ENCODE results near the gene CFAP54. TPM values are rescaled to one million over a fixed set of nuclear protein-coding genes. Genes with fewer than 3 reads are reported as not detected.
"Not testable (repeated sequence)": the region's sequence is repeated elsewhere in the genome, so short reads cannot be mapped to it uniquely, and the experiment has no call there.

Gene CFAP54
- total RNA-seq, 2 experiments from 2014 or later = 0.33 to 1.4 TPM

DNA sequence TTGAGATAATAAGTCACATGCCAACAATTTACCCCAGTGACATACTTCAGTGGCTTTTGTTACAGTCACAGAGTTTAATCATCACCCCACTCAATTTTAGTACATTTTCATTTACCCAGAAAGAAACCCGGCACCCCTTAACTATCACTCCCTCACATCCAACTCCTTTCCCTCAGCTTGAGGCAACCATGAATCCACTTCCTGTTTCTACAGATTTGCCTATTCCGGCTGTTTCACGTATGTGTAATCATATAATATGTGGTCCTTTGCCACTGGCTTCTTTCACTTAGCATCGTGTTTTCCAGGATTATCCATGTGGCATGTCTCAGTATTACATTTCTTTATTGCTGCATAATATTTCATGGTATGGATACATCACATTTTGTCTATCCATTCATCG is 147.5 kb downstream of the CFAP54 start:
- DNase-seq = no peak
- ATAC-seq = no peak
- no peak overlapping the region for H3K27ac Mint-ChIP-seq
- no peaks in the 10 kb centered on the region for H3K4me1 Mint-ChIP-seq
- CTCF ChIA-PET = no interaction called here
- no peak overlapping the region for H3K4me3 Mint-ChIP-seq
- H3K9me3 Mint-ChIP-seq (ENCODE audit: low read depth) = no peaks in the 10 kb centered on the region
- no peaks in the 10 kb centered on the region for H3K36me3 Mint-ChIP-seq
- H3K27me3 Mint-ChIP-seq = no peaks in the 10 kb centered on the region

DNA sequence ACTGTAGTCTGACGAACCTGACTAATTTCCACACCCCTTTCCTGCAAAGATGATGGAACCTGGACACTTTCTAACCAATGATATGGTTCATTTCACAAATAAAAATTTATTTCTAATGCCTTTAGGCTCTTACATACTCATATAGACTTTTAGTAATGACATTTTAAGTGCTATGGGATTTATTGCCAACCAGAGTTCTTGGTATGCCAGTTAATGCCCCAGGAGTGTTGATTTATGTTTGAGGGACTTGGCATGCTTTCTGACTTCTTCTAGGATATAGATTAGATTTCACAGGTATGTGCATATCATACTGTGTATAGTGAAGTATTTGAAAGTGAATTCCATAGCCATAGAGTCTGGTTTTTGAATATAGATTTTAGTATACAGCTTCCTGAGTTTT is 159.5 kb downstream of the CFAP54 start:
- peaks cover 2% of the 10 kb centered on the region for H3K27me3 Mint-ChIP-seq
- H3K27ac Mint-ChIP-seq = no peak overlapping the region
- ATAC-seq (no peak), DNase-seq (no peak)
- H3K9me3 Mint-ChIP-seq (ENCODE audit: low read depth) = no peaks in the 10 kb centered on the region
- no peaks in the 10 kb centered on the region for H3K36me3 Mint-ChIP-seq
- no peak overlapping the region for H3K4me3 Mint-ChIP-seq
- CTCF ChIA-PET = no interaction called here
- no peaks in the 10 kb centered on the region for H3K4me1 Mint-ChIP-seq

DNA sequence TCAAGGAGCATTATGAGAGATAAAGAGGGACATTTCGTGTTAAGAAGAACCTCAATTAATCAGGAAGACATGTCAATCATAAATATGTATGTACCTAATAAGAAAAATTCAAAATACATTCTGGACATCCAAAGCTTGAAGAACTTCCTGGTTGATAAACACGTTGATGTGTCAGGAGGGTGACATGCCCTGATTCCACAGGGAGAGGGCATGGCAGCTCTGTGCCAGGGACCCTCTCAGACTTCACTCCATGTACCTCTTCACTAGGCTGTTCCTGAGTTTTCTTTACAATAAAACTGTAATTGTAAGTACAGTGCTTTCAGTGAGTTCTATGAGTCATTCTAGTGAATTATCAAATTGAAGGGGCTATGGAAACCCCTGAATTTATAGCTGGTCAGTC is 163.5 kb downstream of the CFAP54 start:
- H3K9me3 Mint-ChIP-seq (ENCODE audit: low read depth) = no peaks in the 10 kb centered on the region
- H3K27me3 Mint-ChIP-seq = peaks cover 2% of the 10 kb centered on the region
- DNase-seq (no peak), ATAC-seq (no peak)
- no peak overlapping the region for H3K4me3 Mint-ChIP-seq
- H3K36me3 Mint-ChIP-seq = no peaks in the 10 kb centered on the region
- H3K4me1 Mint-ChIP-seq = no peaks in the 10 kb centered on the region
- H3K27ac Mint-ChIP-seq = no peak overlapping the region
- CTCF ChIA-PET = no interaction called here

DNA sequence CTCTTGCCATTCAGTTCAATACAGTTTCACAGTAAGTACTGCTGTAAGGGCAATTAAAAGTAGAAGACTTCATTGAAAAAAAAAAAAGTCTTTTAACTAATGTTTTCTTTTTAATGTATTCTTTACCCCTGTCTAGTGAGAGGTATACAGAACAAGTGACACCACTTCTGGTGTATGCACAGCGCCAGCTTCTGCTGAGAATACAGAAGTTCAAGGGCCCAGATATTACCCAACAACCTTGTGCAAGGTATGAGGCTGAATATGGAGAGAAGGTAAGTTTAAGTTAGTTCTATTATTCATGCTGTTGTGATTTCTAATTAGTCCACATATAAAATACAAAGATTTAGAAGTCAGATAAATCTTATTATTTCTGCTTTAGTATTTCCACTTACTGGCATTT is 168.7 kb downstream of the CFAP54 start:
- no peaks in the 10 kb centered on the region for H3K36me3 Mint-ChIP-seq
- CTCF ChIA-PET = no interaction called here
- no peak for DNase-seq
- H3K4me1 Mint-ChIP-seq = no peaks in the 10 kb centered on the region
- no peaks in the 10 kb centered on the region for H3K9me3 Mint-ChIP-seq (ENCODE audit: low read depth)
- H3K4me3 Mint-ChIP-seq = no peak overlapping the region
- H3K27ac Mint-ChIP-seq = no peak overlapping the region
- peaks cover 2% of the 10 kb centered on the region for H3K27me3 Mint-ChIP-seq
- ATAC-seq = no peak

DNA sequence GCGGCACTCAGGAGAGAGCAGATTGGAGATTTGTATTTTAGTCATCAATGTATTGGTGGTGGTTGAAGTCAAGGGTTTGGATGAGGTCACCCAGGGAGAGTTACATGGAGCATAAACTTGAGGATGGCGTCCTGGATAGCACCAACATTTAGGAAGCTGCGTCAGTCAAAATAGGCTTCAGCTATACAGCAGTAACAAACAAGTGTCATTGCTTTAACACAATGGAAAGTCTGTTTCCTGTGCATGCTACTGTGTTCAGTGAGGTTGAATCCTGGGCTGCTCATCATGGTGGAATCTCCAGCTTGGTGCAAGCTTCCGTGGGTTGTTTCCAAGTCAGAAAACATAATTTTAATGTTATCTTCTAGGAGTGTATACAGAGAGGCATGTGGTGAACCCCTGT is 180.4 kb downstream of the CFAP54 start:
- Mint-ChIP-seq H3K27ac (no peak overlapping the region), H3K4me3 (no peak overlapping the region), H3K9me3 (ENCODE audit: low read depth) (no peaks in the 10 kb centered on the region), H3K27me3 (peaks cover 8% of the 10 kb centered on the region), H3K4me1 (no peaks in the 10 kb centered on the region), H3K36me3 (no peaks in the 10 kb centered on the region)
- CTCF ChIA-PET = no interaction called here
- ATAC-seq = no peak
- no peak for DNase-seq

DNA sequence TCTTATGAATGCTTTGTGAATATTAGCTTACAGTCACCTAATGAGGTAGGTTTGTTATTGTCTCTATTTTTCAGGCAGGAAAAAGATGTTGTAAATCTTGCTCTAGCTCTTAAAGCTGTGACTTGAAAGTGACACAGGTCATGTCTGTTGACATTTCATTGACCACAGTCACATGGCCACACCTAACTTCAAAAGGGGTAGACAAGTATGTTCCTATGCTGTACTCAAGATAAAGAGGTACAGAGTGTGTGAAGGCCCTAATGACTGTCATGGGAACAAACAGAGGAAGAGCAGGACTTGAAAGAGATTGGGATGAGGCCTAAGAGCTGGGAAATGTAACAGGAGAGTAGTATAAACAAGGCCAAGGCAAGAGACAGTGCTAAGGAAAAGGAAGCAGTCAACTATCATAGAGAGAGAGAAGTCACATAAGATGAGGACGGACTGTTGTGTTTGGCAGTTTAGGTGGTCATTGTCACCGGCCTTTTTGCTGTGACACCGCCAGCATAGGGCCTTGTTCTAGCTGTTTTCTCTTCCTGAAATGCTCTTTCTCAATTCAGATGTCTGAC is 181.0 kb downstream of the CFAP54 start:
- H3K4me1 Mint-ChIP-seq = no peaks in the 10 kb centered on the region
- H3K27ac Mint-ChIP-seq = no peak overlapping the region
- H3K4me3 Mint-ChIP-seq = no peak overlapping the region
- H3K9me3 Mint-ChIP-seq (ENCODE audit: low read depth) = no peaks in the 10 kb centered on the region
- ATAC-seq = no peak
- H3K36me3 Mint-ChIP-seq = no peaks in the 10 kb centered on the region
- CTCF ChIA-PET = no interaction called here
- H3K27me3 Mint-ChIP-seq = peaks cover 3% of the 10 kb centered on the region
- no peak for DNase-seq

DNA sequence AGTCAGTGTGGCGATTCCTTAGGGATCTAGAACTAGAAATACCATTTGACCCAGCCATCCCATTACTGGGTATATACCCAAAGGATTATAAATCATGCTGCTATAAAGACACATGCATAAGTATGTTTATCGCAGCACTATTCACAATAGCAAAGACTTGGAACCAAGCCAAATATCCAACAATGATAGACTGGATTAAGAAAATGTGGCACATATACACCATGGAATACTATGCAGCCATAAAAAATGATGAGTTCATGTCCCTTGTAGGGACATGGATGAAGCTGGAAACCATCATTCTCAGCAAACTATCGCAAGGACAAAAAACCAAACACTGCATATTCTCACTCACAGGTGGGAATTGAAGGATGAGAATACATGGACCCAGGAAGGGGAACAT is 186.1 kb downstream of the CFAP54 start:
- H3K9me3 Mint-ChIP-seq (ENCODE audit: low read depth); CTCF ChIA-PET; H3K4me1 Mint-ChIP-seq; DNase-seq; H3K27ac Mint-ChIP-seq; H3K36me3 Mint-ChIP-seq; H3K4me3 Mint-ChIP-seq; ATAC-seq: not testable (repeated sequence)
- H3K27me3 Mint-ChIP-seq = peaks cover 19% of the 10 kb centered on the region

DNA sequence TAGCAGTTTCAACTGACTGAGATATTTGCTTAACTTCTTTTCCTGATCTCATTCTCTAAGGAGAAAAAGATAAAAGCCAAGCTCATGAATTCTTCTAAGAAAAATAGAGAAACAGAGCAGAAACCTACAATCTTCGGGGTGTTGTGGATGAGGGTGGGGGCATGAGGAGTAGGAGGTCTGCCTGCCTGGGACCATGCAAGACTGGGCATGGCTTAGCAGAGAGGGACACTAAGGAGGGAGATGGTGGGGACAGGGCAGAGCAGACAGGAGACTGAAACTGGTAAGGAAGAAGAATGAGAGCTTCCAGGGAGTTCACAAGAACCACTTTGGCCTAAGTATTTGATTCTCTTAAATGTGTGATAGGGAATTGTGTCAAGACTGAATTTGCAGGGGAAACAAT is 188.0 kb downstream of the CFAP54 start:
- H3K4me1 Mint-ChIP-seq = no peaks in the 10 kb centered on the region
- DNase-seq = no peak
- H3K36me3 Mint-ChIP-seq = no peaks in the 10 kb centered on the region
- no peaks in the 10 kb centered on the region for H3K9me3 Mint-ChIP-seq (ENCODE audit: low read depth)
- CTCF ChIA-PET = no interaction called here
- no peak overlapping the region for H3K4me3 Mint-ChIP-seq
- H3K27ac Mint-ChIP-seq = no peak overlapping the region
- ATAC-seq = no peak
- H3K27me3 Mint-ChIP-seq = peaks cover 19% of the 10 kb centered on the region

DNA sequence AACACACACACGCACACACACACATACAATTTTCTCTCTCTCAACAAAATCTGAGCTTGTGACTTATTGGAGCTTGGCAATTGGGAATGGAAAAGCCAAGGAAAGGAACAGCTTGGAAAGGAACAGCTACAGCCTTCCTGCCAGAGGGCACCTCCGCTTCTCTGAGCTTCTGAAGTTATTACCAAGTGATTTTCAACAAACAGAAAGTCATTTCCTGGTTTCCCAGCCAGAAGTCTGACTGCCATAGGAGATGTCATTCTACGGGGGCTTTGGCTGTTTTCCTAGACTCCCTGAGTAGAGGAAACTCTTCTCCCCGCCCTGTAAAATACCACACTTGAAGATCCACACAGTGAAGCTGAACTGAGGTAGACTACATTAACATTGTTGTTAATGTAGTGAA is 198.3 kb downstream of the CFAP54 start:
- DNase-seq (no peak), ATAC-seq (no peak)
- no peak overlapping the region for H3K4me3 Mint-ChIP-seq
- CTCF ChIA-PET = no interaction called here
- H3K4me1 Mint-ChIP-seq = no peaks in the 10 kb centered on the region
- no peaks in the 10 kb centered on the region for H3K36me3 Mint-ChIP-seq
- H3K27me3 Mint-ChIP-seq = peaks cover 22% of the 10 kb centered on the region
- no peaks in the 10 kb centered on the region for H3K9me3 Mint-ChIP-seq (ENCODE audit: low read depth)
- H3K27ac Mint-ChIP-seq = no peak overlapping the region

DNA sequence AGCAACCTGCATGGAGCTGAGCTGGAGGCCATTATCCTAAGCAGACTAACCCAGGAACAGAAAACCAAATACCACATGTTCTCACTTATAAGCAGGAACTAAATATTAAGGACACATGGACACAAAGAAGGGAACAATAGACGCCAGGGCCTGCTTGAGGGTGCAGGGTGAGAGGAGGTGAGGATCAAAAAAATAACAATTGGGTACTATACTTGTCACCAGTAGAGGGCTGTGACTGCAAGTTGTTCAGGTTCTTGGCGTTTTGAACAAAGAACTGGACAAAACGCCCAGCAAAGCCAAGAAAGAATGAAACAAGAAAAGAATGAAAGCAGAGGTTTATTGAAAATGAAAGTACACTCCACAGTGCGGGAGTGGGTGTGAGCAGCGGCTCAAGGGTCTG is 209.1 kb downstream of the CFAP54 start:
- Mint-ChIP-seq H3K4me3 (no peak overlapping the region), H3K9me3 (ENCODE audit: low read depth) (no peaks in the 10 kb centered on the region), H3K27ac (no peak overlapping the region), H3K4me1 (peaks cover 2% of the 10 kb centered on the region), H3K36me3 (no peaks in the 10 kb centered on the region), H3K27me3 (peaks cover 16% of the 10 kb centered on the region)
- CTCF ChIA-PET = interaction anchor here (1.2 kb wide), 1 partner anchor 56 kb away, joined by 3 read pairs; no protein-coding TSS in a partner anchor
- no peak for ATAC-seq
- DNase-seq = no peak

DNA sequence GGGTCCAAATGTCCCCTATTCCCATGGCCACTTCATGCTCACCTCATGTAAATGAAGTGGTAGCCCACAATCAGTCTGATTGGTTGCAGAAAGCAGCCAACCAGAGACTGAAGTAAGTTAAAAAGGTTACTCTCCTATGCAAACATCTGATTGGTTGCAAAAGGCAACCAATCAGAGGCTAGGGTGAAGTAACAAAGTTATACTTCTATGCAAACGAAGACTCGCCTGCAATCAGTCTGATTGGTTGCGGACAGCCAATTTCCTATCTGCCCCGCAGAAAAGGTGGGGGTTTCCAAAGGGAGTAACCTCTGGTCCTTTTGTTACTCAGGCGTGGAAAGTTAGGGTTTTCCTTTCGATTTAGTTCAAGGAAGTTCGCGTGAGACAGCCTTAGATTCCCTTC is 209.6 kb downstream of the CFAP54 start:
- H3K27ac Mint-ChIP-seq = no peak overlapping the region
- ATAC-seq (no peak), DNase-seq (no peak)
- no peaks in the 10 kb centered on the region for H3K9me3 Mint-ChIP-seq (ENCODE audit: low read depth)
- no peaks in the 10 kb centered on the region for H3K36me3 Mint-ChIP-seq
- peaks cover 2% of the 10 kb centered on the region for H3K4me1 Mint-ChIP-seq
- H3K4me3 Mint-ChIP-seq = no peak overlapping the region
- CTCF ChIA-PET = interaction anchor here (1.2 kb wide), 1 partner anchor 56 kb away, joined by 3 read pairs; no protein-coding TSS in a partner anchor
- H3K27me3 Mint-ChIP-seq = peaks cover 16% of the 10 kb centered on the region

DNA sequence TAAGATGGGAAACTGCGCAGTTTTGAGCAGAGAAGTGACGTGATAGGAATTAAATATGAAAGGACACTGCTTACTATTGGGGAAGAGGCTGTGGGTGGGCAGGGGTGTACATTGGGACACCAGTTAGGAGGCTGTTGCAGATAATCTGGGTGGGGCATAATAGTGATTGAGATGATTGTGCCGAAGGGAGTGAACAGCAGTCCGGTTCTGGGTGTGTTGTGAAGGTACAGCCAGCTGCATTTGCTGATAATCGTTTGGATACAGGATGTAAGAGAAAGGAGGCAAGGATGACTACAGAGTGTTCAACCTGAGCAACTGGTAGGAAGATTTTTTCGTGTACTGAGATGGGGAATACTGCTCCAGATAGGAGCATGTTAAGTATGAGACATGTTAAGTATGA is 212.5 kb downstream of the CFAP54 start:
- CTCF ChIA-PET = no interaction called here
- H3K27ac Mint-ChIP-seq = no peak overlapping the region
- DNase-seq (no peak), ATAC-seq (no peak)
- H3K4me3 Mint-ChIP-seq = no peak overlapping the region
- no peaks in the 10 kb centered on the region for H3K9me3 Mint-ChIP-seq (ENCODE audit: low read depth)
- no peaks in the 10 kb centered on the region for H3K36me3 Mint-ChIP-seq
- peaks cover 11% of the 10 kb centered on the region for H3K27me3 Mint-ChIP-seq
- peaks cover 2% of the 10 kb centered on the region for H3K4me1 Mint-ChIP-seq

DNA sequence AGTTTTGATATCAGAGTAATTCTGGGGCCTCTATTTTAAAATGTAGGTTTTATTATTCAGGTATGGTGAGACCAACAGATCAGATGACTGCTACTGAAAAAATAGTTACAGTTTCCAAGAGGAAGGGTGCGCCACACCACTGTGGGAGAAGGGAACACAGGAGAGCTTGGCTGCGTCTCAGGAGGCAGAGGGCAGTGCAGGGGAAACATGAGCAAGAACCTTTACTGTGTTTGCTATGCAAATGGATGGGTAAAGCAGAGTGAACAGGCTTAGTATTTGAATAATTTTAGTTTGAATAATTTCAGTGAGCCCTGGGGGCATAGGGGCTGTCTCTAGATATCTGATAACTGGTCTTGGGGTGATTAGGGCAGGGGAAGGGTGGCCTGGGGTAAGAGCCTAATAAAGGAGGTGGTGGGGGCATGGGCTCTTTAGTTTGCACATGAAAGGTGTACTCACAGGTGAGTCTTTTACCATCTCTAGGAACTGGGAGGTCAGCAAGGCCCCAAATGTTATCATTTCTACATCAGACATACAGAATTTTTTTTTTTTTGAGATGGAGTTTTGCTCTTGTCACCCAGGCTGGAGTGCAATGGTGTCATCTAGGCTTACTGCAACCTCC is 220.9 kb downstream of the CFAP54 start:
- CTCF ChIA-PET = no interaction called here
- ATAC-seq = no peak
- H3K27me3 Mint-ChIP-seq = peaks cover 3% of the 10 kb centered on the region

DNA sequence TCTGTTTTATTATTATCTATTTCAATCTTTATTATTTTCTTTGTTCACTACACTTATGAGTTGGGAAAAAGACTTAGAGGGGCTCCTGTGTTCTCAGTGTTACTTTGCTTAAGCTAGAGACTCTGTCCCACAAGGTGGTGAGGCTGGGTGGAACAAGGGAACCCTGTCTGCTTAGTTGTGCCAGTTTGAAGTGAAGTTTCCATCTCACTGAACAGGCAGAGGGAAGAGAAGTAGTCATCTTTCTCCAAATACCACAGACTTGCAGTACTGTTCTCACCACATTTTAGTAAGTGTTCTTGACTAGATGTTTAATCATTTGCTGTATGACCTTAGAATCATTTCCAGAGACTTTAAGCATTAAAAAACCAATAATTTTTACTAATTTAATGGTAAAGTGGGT is 222.0 kb downstream of the CFAP54 start:
- CTCF ChIA-PET = interaction anchor here (0.7 kb wide), 1 partner anchor 275 kb away, joined by 3 read pairs; no protein-coding TSS in a partner anchor
- peaks cover 1% of the 10 kb centered on the region for H3K36me3 Mint-ChIP-seq
- no peak overlapping the region for H3K4me3 Mint-ChIP-seq
- no peak overlapping the region for H3K27ac Mint-ChIP-seq
- peaks cover 6% of the 10 kb centered on the region for H3K4me1 Mint-ChIP-seq
- H3K27me3 Mint-ChIP-seq = peaks cover 3% of the 10 kb centered on the region
- DNase-seq (no peak), ATAC-seq (no peak)
- H3K9me3 Mint-ChIP-seq (ENCODE audit: low read depth) = no peaks in the 10 kb centered on the region

More for the DNA sequence above, 220.9 kb downstream of the CFAP54 start:
- H3K27ac Mint-ChIP-seq = no peak overlapping the region
- no peak overlapping the region for H3K4me3 Mint-ChIP-seq
- H3K4me1 Mint-ChIP-seq = no peaks in the 10 kb centered on the region
- H3K36me3 Mint-ChIP-seq = no peaks in the 10 kb centered on the region
- no peak for DNase-seq
- no peaks in the 10 kb centered on the region for H3K9me3 Mint-ChIP-seq (ENCODE audit: low read depth)

All from activated CD8-positive, alpha-beta memory T cell treated with anti-CD3 and anti-CD28 coated beads, Interleukin-2, amount 10 ng/mL, durations not matched to agents 7 days and 5 days (primary cell).